Dedifferentiated amniotic fluid mesenchymal stem cell (primary cell): ENCODE results near the gene UBE2D2.

ENCODE experiments used
- DNase-seq: peaks from one replicate; pipeline ENCODE4 v3.0.0-alpha.2; 2016; ENCODE audit errors: extremely low spot score

Gene UBE2D2

DNA sequence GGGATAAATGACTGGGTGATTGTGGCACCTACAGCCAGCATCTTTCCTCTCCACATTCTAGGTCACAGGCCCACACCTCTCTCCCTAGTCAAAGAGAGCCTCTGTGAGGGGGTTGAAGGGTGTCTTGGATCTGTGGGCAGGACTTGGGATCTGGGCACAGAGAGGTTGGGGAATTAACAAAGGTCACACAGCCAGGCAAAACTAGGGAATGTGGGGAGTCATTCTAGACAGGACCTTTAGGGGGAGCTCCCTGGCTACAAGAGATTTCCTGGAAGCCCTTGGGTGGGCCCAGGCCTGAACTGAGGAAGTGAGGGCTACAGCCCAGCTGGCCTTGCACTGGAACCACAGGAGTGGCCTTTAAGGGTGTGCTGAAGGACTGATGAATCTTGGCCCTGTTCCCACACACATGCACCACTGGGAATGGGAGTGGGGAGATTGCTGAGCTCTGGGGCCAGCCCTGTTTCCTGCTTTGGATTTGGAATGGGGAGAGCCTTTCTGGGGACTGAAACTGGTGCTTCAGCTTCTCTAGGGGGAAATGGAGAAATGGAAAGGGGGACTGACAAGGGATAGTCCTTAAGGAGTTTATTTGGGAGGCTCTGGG lies 74.6 kb downstream of the UBE2D2 start:
- DNase-seq: peak; percentile 78

DNA sequence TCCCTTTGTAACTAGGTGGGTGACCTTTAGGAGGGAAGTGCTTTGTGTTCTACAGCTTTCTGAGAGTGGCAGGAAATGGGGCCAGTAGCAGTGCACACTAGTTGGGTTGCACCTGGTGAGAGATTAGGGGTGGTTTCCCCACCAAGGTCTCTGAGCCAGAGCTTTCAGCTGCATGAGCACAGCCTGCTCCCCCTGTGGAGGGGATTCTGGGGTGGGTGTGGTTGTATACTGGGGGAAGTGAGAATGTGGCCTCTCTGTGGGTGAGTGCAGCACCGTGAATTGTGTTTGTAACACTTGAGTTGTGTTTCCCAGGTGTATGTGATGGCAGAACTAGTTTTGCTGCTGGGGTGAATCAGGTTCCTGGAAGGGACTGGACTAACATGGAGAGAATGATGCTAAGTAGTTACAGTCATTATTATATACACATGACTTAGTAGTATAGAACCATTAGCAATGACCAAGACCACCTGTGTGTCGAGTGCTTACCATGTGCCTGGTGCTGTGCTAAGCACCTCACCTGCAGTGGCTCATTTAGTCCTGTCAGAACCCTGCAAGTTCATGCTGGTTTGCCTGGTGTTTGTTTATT lies 75.2 kb downstream of the UBE2D2 start:
- no peak for DNase-seq

DNA sequence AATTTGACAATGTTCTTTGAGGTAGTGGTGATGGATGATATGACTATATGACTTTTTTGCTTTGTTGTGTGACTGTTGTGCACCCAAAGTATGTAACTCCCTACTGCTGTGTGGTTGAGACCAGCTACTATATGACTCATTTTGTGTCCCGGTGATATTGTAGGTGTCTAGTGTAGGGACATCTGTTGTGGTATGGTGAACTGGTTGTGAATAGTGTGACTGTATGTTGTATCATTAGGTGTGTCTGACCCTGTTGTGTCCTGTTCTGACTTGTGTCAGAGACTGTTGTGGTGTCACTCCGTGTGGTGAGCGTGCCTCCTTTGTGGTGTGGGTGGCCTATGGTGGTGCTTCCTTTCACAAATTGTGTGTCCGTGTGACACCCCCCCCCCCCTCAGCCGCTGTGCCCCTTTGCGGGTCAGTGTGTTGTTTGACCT lies 75.9 kb downstream of the UBE2D2 start:
- no peak for DNase-seq

DNA sequence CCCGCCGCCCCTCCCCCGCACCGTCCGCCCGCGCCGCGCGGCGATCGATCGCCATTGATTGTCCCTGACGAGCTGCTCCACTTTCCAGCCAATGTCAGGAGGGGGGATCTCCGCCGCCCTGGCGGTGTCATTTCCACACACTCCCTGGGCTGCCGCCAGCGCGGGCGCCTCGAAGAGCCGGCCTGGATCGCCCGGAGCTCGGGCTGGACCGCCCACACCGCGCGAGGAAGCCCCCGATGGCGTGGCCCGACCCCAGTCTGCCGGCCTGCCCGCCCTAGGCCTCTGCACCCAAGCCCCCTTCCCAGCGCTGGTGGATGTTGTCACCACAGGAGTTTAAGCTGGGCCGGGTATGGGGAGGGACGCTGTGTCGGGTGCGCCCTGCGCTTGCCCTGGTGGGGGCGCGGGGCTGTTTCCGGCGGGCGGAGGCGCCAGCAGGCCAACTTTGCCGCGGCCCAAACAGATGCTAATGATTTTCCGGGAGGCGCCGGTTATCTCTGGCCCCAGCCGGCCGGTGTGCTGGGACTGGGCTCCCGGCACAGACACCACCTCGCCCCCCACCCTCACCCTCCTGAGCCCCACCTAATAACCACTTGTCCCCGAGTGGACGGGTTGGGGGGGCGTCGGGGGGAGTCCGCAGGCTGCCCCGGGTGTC lies 76.4 kb downstream of the UBE2D2 start:
- peak; percentile 58 for DNase-seq

DNA sequence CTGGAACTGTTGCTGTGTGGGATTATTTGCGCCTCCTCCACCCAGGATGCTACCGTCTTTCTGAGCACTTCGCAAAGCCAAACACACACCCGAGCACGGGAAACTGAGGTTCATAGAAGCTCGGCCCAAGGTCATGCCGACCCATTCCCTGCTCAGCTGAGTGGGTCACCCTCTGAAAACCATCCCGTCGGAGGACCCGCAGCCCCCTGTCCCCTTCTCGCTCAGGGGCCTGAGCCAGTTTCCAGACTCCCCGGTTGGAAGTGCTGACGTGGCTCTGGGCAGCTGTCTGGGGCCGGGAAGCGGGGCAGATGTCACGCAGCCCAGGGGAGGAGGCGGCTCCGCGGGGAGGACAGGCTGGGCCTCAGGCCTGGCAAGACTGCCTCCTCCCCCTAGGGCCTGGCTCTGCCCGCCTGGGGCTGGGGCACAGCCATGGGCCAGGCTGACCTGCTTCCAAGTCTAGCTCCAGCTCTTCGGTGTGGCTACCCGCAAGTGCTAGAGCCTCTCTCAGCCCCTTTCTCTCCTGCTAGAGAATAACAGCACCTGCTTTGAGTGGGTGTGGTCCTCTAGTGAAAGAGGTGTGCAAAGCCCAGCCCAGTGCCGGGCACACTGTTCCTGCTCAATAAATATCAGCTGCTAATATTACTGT lies 77.1 kb downstream of the UBE2D2 start:
- DNase-seq: peak; percentile 54

DNA sequence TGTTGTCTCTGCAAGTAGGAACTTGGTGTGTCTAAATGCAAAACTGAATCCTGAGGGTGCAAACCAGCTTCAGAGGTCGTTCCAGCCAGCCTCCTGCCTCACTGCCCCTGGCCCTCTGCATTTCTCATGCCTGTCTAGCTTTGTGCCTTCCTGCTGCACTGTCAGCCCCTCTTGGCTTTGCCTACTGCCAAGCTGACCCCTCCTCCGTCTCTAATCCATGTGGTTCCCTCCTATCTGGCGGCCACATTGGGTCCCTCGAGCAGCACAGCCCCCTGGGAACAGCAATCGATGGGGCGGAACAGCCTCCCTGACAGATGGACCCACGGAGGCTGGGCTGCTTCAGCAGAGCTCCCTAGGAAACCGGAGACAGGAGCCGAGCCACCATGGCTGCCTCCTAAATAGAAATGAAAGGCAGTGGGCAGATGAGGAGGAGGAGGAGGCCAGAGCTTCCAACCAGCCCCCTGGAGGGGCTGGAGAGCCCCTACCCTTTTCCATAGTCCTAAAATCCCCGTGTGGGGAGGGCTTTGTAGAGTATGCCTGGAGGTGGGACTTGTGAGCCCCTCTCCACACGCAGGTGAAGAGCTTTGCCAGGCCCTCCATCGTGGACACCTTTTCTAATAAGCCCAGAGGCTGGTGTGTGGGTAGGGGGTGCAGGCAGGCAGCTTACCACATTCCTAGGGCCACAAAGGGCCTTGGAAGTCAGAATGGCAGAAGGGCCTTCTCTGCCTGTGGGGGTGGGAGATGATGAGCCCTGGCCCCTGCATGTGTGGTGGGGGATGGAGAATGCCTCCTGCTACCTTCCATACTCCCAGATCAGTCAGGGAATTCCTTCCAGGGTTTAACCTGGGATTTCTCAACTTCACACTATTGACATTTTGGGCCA lies 77.8 kb downstream of the UBE2D2 start:
- DNase-seq: no peak

DNA sequence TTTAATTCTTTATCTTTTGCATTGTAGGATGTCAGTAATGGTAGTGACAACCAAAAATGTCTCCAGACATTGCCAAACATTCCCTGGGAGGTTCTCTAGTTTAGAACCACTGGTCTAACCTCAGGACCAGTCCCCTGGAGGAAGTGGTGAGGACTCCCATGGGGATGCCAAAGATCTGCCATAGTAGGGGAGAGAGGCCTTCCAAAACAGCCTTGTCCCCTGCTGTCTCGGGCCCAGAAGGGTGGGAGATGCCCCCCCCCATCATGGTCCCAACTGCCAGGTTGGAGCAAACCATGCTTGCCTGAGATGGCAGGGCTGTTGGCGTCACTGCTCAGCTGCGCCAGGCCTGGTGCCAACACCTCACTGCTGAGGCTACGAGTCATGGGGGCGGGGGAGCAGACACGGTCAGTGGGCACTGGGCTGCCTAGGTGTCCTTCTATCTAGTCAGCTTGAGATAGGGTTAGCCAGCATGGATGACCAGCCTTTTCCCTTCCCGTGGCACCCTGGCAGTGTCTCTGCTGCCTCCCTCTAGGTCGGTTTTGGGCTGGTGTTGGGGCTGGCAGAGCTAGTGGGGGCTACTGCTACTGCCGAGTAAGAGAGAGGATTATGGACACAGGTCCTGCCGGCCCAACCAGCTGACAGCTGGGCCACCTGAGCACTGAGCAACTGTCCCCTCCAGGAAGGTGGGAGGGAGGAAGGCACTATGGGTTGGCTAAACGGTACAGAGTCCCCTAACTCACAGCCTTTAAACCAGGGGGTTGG lies 78.7 kb downstream of the UBE2D2 start:
- no peak for DNase-seq

DNA sequence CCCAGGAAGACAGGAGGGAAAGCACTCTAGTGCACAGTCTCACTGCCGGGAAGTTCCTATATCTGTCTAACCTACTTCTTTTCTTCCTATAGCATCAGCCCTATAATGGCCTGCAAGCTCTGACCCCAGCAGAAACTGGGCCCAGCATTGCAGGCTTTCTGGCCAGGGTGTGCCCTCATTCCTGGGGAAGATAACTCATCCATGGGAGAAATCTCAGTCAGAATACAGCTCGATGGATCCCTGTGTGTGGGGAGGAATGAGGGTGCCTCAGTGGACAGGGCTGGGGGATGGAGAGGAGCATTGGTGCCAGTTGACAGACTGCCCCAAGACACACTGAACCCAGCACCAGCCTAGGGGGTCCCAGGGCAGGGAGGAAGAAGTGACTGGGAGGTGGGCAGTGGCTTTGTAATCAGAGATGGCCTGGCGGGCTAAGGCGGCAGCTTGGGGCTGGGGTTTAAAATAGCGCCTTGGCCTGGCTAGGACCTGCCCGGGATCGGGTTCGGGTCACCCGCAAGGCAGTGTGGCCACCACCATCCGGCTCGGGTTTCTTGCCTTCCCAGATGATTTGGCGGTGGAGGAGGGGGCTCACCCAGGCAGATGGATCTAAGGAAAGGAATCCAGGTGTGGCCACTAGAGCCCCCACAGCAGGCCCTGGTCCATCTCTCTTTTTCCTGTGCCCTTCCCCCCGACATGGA lies 79.4 kb downstream of the UBE2D2 start:
- no peak for DNase-seq

DNA sequence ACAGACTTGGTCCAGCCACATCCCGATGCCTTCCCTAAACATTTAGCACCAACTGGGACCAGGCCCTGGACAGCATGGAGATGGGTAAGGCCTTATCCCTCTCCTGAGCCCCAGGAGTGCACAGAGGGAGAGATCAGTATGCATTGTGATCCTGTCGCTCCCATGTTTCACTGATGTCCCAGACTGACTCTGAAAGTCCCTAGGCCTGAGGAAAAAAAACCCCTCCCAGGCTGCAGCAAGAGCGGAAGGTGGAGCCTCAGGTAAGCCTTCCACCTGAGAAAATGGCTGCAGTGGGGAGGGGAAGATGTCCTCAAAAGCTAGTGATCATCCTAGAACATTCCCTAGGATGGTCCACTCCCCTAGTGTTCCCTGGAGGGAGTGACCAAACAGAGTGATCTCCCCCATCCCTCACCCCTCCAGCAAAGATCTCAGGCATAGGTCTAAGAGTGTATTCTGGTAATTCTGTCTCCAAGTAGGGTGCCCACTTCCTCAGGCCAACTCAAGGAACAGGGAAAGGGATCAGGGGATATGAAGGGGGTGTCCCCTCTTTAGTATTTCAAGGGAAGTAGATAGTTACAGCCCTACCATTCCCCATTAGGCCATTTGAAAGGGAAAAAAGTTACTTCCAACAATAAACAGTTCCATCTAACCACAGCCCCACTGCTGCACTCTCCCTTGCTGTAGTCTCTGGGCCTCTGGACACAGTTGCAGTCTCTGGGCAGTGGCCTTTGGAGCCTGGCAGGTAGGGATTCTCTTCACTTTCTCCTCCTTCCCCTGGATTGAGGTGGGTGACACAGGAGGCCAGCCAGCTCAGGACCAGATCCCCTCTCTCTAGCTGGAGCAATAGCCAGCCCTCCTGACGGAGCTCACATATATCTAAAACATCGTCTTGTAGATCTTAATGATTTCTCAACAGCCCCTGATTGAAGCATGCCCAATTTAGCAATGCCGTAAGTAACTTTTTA lies 80.3 kb downstream of the UBE2D2 start:
- no peak for DNase-seq

DNA sequence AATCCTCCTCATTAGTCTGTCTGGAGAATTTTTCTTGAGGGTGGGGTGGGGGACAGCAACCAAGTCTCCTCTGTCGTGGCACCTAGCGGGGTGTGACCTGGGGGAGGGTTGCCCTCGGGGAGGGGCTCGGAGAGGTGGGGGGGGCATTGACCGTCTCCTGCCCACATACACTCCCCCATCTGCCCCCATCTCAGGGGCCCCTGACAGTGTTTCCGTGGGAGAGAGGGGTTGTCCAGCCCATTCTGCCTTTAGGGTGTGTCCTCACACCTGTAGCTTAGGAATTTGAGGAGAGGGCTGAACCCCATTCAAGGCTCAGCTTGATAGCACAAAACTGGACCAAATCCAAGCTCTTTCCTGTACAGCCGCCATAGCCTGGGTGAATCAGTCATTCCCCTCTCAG lies 81.1 kb downstream of the UBE2D2 start:
- DNase-seq: no peak

DNA sequence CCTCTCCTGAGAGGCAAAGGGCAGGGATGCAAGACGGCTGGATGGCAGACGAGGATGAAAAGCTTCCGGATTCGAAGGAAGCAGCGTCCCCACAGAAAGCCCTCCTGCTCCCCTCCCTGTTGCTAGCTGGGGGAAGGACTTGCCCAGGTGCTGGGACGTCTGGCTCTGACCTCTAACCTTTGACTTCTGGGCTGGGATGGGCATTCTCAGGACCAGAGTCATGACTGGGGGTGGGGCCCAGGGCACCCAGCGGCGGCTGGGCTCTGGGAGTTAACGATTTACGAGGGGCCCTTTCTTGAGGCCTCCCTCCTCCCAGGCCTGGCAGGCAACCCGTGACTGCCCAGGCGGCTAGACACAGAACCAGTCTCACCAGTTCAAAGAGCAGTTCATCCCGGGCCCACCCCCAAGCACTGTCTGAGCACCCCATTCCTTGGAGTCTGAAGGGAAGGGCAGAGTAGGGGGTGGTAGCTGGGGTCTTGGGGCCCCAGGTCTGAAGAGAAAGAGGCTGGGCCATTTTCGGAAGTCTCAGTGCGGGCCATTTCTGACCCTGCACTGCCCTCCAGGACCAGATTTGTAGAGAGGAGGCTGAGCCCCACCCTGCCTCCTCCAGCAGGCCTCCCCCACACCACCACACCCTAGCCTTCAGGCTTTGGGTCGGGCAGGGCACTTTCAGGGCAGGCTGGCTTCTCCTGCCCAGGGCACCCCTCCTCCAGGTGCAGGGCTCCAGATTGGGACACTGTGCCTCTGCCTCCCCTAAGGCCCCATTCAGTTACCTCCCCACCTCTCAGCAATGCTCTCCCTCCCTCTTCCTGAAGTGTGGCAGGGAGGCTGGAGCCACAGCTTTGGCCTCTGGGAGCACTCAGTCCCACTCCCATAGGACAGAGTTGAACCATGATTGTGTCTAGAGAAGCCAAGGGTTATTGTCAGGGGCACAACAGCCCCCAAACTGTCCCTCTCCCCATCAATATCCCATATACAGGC lies 82.0 kb downstream of the UBE2D2 start:
- DNase-seq: no peak

DNA sequence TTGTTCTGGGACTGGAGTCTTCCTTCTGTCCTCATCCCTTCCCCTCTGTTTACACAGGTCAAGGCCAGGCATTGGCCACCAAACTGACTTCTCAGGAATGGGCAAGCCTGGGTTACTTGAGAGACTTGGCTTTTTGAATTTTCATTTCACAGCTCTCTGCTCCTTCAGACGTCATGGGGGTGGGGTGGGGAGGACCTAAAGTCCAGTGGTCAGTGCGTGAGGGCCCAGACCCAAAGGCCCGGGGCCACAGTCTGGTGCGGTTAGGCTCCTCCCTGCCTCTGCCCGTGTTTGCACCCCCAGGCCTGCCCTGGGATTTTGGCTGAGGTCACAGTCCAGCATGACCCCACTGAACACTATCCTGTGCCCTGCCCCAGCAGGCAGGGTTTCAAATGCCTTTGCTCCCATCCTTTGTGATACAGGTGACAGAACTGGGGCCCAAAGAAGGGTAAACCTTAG lies 82.9 kb downstream of the UBE2D2 start:
- no peak for DNase-seq

DNA sequence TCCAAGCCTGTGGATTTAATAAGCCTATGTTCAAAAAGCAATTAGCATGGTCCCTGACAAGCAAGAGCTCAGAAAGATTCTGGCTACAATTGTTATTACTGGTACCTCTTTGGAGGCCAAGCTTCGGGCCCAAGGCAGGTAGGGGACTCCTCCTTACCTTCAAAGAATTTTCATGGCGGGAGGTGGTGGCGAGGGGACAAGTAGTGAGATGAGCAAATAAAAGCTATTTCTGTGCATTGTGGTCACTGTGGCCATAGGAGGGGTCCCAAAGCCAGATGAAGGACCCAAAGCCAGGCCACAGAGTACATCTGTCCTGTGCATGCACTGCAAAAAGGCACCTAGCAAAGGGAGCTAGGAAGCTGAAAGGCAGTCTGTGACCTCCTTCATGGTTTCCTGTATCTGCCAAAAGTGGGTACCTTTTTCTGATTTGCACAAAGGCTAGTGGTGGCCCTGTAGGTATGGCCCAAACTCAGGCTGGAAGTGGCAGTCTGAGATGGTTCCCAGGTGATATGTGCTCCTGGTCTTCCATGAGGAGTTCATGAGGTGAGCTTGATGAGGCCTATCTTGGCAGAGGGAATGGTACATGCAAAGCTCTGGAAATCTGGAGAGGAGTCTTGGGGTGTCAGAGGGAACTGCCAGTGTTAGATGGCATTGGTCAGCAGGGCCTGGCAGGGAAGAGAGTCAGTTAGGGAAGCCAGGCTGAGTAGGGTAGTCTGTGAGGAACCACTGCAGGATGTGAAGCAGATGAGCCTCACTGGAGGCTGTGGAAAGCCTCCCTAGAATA lies 83.7 kb downstream of the UBE2D2 start:
- DNase-seq: no peak

DNA sequence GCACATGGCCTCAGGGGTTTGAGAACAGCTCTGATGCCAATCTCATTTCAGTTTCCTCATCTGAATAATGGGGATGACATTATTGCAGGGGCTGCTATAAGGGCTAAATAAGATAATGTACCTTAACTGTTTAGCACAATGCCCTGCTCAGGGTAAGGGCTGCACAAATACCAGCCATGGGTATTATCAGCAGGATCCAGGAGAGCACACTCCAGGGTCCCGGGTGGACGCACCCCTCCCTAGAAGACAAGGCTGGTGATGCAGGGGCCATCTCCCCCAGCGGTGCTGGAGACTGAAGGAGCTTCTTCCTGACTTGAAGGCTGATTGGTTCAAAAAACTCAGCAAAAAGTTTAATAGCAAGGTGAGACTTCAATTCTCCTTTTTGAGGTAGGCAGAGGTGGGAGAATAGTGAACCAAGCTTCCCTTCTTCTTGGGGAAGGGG lies 84.3 kb downstream of the UBE2D2 start:
- DNase-seq: no peak

DNA sequence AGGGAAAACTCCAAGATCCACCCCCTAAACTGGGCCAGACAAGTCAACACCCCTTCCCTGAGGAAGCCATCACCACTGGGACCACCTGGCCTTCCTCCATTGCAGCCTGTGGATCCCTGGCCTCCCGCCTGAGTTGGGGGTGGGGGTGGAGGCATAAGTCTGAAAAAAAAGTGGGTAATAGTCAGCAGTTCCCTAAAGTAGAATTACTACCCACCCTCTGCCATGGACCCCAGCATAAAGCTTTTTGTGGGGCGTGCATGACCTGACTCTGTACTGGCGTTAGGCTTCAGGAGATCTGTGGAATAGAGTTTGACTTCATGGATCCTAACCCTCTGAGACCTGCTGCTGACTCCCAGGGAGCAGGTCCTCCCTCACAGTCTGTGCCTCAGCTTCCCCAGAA lies 85.0 kb downstream of the UBE2D2 start:
- no peak for DNase-seq

DNA sequence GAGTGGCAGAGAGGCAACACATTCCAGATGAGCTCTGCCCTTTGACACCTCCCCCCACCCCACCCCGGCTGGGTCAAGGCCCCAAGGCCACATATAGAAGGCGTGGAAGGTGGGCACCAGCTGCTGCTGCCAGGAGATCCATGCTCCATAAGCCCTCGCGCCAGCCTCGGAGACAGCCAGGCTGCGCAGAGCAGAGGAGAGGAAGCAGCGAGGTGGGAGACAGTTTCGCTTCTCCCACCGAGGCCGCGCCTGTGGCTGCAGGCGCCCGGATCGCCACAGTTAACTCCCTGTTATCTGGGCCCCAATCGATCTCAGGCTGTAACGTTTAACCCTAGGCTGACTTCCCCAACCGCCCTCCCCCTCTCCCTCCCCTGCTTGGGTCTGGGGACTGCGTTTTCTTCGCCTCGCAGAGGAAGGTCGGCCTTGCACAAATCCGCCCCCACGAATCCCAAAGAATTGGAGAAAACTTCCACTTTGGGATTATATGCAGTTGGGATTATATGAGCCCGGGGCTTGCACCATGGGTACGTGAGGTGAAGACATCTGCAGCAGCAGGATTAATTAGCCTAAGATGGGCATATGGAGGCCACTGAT lies 85.9 kb downstream of the UBE2D2 start:
- DNase-seq: no peak
